NCI-H1930 (cell line): ENCODE results near the gene HSD17B8.
A peak's percentile ranks its signal among the peaks of the same experiment; 100 is the strongest.

ENCODE experiments used
- DNase-seq, 2 experiments: peaks; one replicate each; lab custom pipeline; 2025; lab: John Stamatoyannopoulos, UW

Gene HSD17B8

GRCh38 chr6:33241968-33242367, 37.5 kb downstream of the HSD17B8 start:
- DNase-seq = no peak

GRCh38 chr6:33243476-33243875, 39.0 kb downstream of the HSD17B8 start:
- DNase-seq = no peak

GRCh38 chr6:33247977-33248642, 43.7 kb downstream of the HSD17B8 start:
- DNase-seq = peak; percentile 63 to 74

GRCh38 chr6:33248643-33248931, 44.1 kb downstream of the HSD17B8 start:
- no peak for DNase-seq

GRCh38 chr6:33248932-33249731, 44.7 kb downstream of the HSD17B8 start:
- peak; percentile 92 to 96 for DNase-seq

- DNase-seq = no peak
These were observed 45.5 kb downstream of the HSD17B8 start for GRCh38 chr6:33249732-33250630.

GRCh38 chr6:33250731-33251130, 46.3 kb downstream of the HSD17B8 start:
- no peak for DNase-seq

- DNase-seq = no peak
These were observed 47.0 kb downstream of the HSD17B8 start for GRCh38 chr6:33251395-33252012.

GRCh38 chr6:33252759-33253158, 48.3 kb downstream of the HSD17B8 start:
- no peak for DNase-seq

- DNase-seq = no peak
These were observed 50.1 kb downstream of the HSD17B8 start for GRCh38 chr6:33254591-33254990.
